ENCODE results near the gene CLUH. TPM values are rescaled to one million over a fixed set of nuclear protein-coding genes. Genes with fewer than 3 reads are reported as not detected.

The CLUH gene
- total and polyA plus RNA-seq, 3 experiments from 2014 or later = 17.8 to 146 (median 142) TPM

- no peak overlapping the region for H3K4me3 ChIP-seq (ENCODE audit: low read length)
- peaks cover 7 to 9% (median 8%) of the 10 kb centered on the region in 3 donors for H3K4me1 Mint-ChIP-seq
- H3K36me3 ChIP-seq (ENCODE audit: insufficient read depth, low read length) = no peaks in the 10 kb centered on the region
- ChIA-PET CTCF (no interaction called here), POLR2A (no interaction called here)
- H3K36me3 Mint-ChIP-seq = no peaks in the 10 kb centered on the region
- H3K27me3 ChIP-seq (ENCODE audit: insufficient read depth, low read length, poor library complexity, severe bottlenecking) = no peaks in the 10 kb centered on the region
- peaks cover 7% of the 10 kb centered on the region for H3K4me1 ChIP-seq (ENCODE audit: insufficient read depth, low read length)
- no peak overlapping the region for H3K27ac ChIP-seq (ENCODE audit: low read depth, low read length)
- no peaks in the 10 kb centered on the region for H3K27me3 Mint-ChIP-seq
- no peak overlapping the region for H3K27ac Mint-ChIP-seq
- no peaks in the 10 kb centered on the region for H3K9me3 ChIP-seq (ENCODE audit: low read length)
- H3K4me3 Mint-ChIP-seq = no peak overlapping the region
- H3K9me3 Mint-ChIP-seq = no peaks in the 10 kb centered on the region
- DNase-seq = no peak
Observed at GRCh38 chr17:2716649-2717048, 5.1 kb upstream of the CLUH start.

DNA sequence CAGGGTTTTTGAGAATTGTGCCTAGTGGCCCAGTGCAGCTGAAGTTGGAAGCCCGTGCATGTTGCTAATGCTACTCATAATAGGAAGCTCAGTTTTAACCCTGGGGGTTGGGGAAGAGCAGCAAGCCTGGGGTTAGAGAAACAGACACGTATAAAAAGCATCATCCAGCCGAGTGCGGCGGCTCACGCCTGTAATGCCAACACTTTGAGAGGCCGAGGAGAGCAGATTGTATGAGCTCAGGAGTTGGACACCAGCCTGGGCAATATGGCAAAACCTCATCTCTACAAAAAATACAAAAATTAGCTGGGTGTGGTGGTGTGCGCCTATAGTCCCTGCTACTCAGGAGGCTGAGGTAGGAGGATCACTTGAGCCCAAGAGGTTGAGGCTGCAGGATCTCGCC lies 2.3 kb upstream of the CLUH start:
- Mint-ChIP-seq H3K9me3 (no peaks in the 10 kb centered on the region), H3K36me3 (peaks cover 0 to 3% (median 0%) of the 10 kb centered on the region in 3 donors), H3K4me1 (peaks cover 24 to 30% (median 28%) of the 10 kb centered on the region in 3 donors), H3K27ac (peak overlapping the region in 1 of 8 donors; percentile 68), H3K27me3 (no peaks in the 10 kb centered on the region), H3K4me3 (peak overlapping the region in 2 of 7 donors; percentile 46 to 77)
- DNase-seq = no peak
- POLR2A ChIA-PET = no interaction called here
- Histone ChIP-seq H3K4me1 (ENCODE audit: insufficient read depth, low read length) (peaks cover 28% of the 10 kb centered on the region), H3K27me3 (ENCODE audit: insufficient read depth, low read length, poor library complexity, severe bottlenecking) (no peaks in the 10 kb centered on the region), H3K9me3 (ENCODE audit: low read length) (no peaks in the 10 kb centered on the region), H3K27ac (ENCODE audit: low read depth, low read length) (no peak overlapping the region), H3K36me3 (ENCODE audit: insufficient read depth, low read length) (no peaks in the 10 kb centered on the region), H3K4me3 (ENCODE audit: low read length) (no peak overlapping the region)
- CTCF ChIA-PET = interaction anchor here (1.5 kb wide), 1 partner anchor 72 kb away, joined by 3 read pairs; no protein-coding TSS in a partner anchor

GRCh38 chr17:2712300-2713043 lies 908 bp upstream of the CLUH start:
- Histone ChIP-seq H3K36me3 (ENCODE audit: insufficient read depth, low read length) (no peaks in the 10 kb centered on the region), H3K4me3 (ENCODE audit: low read length) (peak overlapping the region; percentile 94), H3K27ac (ENCODE audit: low read depth, low read length) (peak overlapping the region; percentile 64), H3K9me3 (ENCODE audit: low read length) (no peaks in the 10 kb centered on the region), H3K27me3 (ENCODE audit: insufficient read depth, low read length, poor library complexity, severe bottlenecking) (no peaks in the 10 kb centered on the region), H3K4me1 (ENCODE audit: insufficient read depth, low read length) (peaks cover 29% of the 10 kb centered on the region)
- ChIA-PET CTCF (no interaction called here), POLR2A (no interaction called here)
- Mint-ChIP-seq H3K4me3 (peak overlapping the region; percentile 79 to 92 (median 83)), H3K9me3 (no peaks in the 10 kb centered on the region), H3K27me3 (no peaks in the 10 kb centered on the region), H3K4me1 (peaks cover 30 to 38% (median 36%) of the 10 kb centered on the region in 3 donors), H3K36me3 (peaks cover 0 to 3% (median 0%) of the 10 kb centered on the region in 3 donors), H3K27ac (peak overlapping the region in 5 of 8 donors; percentile 47 to 75 (median 68))
- no peak for DNase-seq

DNA sequence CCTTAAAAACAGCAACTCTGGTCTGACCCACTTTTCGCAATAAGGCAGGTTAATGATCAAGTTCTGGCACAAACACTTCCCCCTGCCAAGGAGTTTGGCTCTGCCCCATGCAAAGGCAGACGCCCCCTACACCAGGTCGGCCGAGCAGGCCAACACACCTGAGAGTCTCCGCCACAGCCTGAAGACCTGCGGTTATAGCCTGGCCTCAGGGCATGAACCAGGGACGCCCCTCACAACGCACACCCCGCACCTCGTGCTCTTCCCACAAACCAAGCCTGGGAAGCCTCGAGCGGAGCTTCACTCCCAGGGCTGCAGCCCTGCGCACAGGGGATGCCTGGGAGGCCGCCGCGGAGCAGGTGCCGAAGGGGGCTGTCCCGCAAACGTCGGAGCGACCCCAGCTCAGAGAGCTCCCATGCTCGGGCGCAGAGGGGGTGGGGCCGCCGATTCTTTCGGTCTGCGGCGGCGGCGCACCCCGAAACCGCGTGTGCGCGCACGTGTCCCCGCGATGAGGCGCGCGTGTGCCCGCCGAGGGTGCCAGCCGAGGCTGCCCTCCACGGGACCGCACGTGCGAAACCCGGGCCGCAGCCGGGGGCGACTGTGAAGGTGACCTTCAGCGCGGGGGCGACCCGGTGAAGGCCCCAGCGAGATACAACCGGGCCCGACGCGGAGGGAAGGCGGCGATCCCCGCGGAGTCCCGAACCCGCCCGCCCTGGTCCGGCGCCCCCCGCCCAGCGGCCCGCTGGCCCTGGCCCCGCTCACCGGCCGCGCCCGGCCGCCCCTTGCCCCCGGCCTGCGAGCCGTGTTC lies 559 bp downstream of the CLUH start:
- H3K27me3 Mint-ChIP-seq = no peaks in the 10 kb centered on the region
- Histone ChIP-seq H3K27me3 (ENCODE audit: insufficient read depth, low read length, poor library complexity, severe bottlenecking) (no peaks in the 10 kb centered on the region), H3K36me3 (ENCODE audit: insufficient read depth, low read length) (no peaks in the 10 kb centered on the region), H3K4me1 (ENCODE audit: insufficient read depth, low read length) (peaks cover 29% of the 10 kb centered on the region), H3K9me3 (ENCODE audit: low read length) (no peaks in the 10 kb centered on the region), H3K27ac (ENCODE audit: low read depth, low read length) (peak overlapping the region; percentile 48), H3K4me3 (ENCODE audit: low read length) (peak overlapping the region; percentile 84)
- H3K9me3 Mint-ChIP-seq = no peaks in the 10 kb centered on the region
- H3K4me3 Mint-ChIP-seq = peak overlapping the region; percentile 87 to 95 (median 89)
- peaks cover 36 to 43% (median 36%) of the 10 kb centered on the region in 3 donors for H3K4me1 Mint-ChIP-seq
- CTCF ChIA-PET = interaction anchor here (1.1 kb wide), 1 partner anchor 104 kb away, joined by 3 read pairs; no protein-coding TSS in a partner anchor
- POLR2A ChIA-PET = interaction anchor here (1.1 kb wide), 1 partner anchor 18 kb away, joined by 8 read pairs; no protein-coding TSS in a partner anchor
- peak in 4 of 5 donors; percentile 10 to 39 (median 33) for DNase-seq
- peak overlapping the region in 7 of 8 donors; percentile 78 to 98 (median 88) for H3K27ac Mint-ChIP-seq
- H3K36me3 Mint-ChIP-seq = peaks cover 0 to 3% (median 0%) of the 10 kb centered on the region in 3 donors

- H3K4me3 Mint-ChIP-seq = peak overlapping the region; percentile 87 to 95 (median 89)
- Histone ChIP-seq H3K36me3 (ENCODE audit: insufficient read depth, low read length) (no peaks in the 10 kb centered on the region), H3K27me3 (ENCODE audit: insufficient read depth, low read length, poor library complexity, severe bottlenecking) (no peaks in the 10 kb centered on the region), H3K4me3 (ENCODE audit: low read length) (peak overlapping the region; percentile 84), H3K9me3 (ENCODE audit: low read length) (no peaks in the 10 kb centered on the region), H3K4me1 (ENCODE audit: insufficient read depth, low read length) (peaks cover 29% of the 10 kb centered on the region), H3K27ac (ENCODE audit: low read depth, low read length) (peak overlapping the region; percentile 48)
- peak overlapping the region; percentile 39 to 98 (median 86) for H3K27ac Mint-ChIP-seq
- ChIA-PET POLR2A (interaction anchor here (1.1 kb wide), 1 partner anchor 17 kb away, joined by 8 read pairs; no protein-coding TSS in a partner anchor), CTCF (interaction anchor here (0.7 to 1.1 kb wide), 3 partner anchors 9 to 306 kb away, joined by 3 read pairs; no protein-coding TSS in a partner anchor)
- peaks cover 39 to 48% (median 41%) of the 10 kb centered on the region in 3 donors for H3K4me1 Mint-ChIP-seq
- no peaks in the 10 kb centered on the region for H3K27me3 Mint-ChIP-seq
- DNase-seq = no peak
- H3K9me3 Mint-ChIP-seq = no peaks in the 10 kb centered on the region
- peaks cover 0 to 6% (median 0%) of the 10 kb centered on the region in 3 donors for H3K36me3 Mint-ChIP-seq
Observed at GRCh38 chr17:2710071-2710802, 1.3 kb downstream of the CLUH start.

- H3K27ac Mint-ChIP-seq = peak overlapping the region in 7 of 8 donors; percentile 50 to 92 (median 72)
- H3K36me3 Mint-ChIP-seq = peaks cover 0 to 12% (median 0%) of the 10 kb centered on the region in 3 donors
- H3K27me3 ChIP-seq (ENCODE audit: insufficient read depth, low read length, poor library complexity, severe bottlenecking) = no peaks in the 10 kb centered on the region
- peak overlapping the region; percentile 29 to 95 (median 89) for H3K4me3 Mint-ChIP-seq
- ChIA-PET CTCF (interaction anchor here (0.7 kb wide), 1 partner anchor 305 kb away, joined by 3 read pairs; no protein-coding TSS in a partner anchor), POLR2A (no interaction called here)
- no peaks in the 10 kb centered on the region for H3K27me3 Mint-ChIP-seq
- no peaks in the 10 kb centered on the region for H3K36me3 ChIP-seq (ENCODE audit: insufficient read depth, low read length)
- peaks cover 29% of the 10 kb centered on the region for H3K4me1 ChIP-seq (ENCODE audit: insufficient read depth, low read length)
- H3K9me3 Mint-ChIP-seq = no peaks in the 10 kb centered on the region
- peaks cover 39 to 49% (median 41%) of the 10 kb centered on the region in 3 donors for H3K4me1 Mint-ChIP-seq
- no peaks in the 10 kb centered on the region for H3K9me3 ChIP-seq (ENCODE audit: low read length)
- DNase-seq = no peak
- H3K4me3 ChIP-seq (ENCODE audit: low read length) = no peak overlapping the region
- H3K27ac ChIP-seq (ENCODE audit: low read depth, low read length) = no peak overlapping the region
Observed at GRCh38 chr17:2709183-2709661, 2.3 kb downstream of the CLUH start.

DNA sequence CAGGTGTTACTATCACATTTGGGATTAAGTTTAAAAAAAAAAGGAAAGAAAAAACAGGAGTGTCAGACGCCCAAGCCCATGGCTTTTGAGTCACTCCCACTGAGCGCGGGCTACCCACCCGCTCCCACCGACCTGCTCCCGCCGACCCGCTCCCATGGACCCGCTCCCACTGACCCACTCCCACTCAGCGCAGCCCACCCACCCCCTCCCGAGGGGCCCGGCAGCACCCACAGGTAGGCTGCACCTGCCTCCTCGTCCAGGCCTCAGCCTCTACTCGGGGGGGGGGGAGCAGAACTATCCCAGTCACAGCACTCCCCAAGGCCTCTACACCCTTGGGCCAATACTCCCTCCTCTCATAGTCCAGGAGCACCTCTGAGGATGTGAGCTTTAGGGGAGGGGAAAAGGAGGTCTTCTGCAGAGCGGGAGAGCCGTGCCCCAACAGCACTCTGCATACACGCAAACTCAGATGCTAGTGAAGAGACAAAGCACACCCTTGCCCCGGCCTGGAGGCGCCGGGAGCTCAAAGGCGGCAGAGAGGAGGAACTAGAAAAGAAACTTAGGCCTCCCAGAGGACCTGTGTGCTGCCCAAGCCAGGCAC lies 2.9 kb downstream of the CLUH start:
- no peak overlapping the region for H3K4me3 ChIP-seq (ENCODE audit: low read length)
- H3K9me3 ChIP-seq (ENCODE audit: low read length) = no peaks in the 10 kb centered on the region
- POLR2A ChIA-PET = no interaction called here
- H3K27me3 ChIP-seq (ENCODE audit: insufficient read depth, low read length, poor library complexity, severe bottlenecking) = no peaks in the 10 kb centered on the region
- H3K27me3 Mint-ChIP-seq = no peaks in the 10 kb centered on the region
- H3K4me1 Mint-ChIP-seq = peaks cover 39 to 49% (median 41%) of the 10 kb centered on the region in 3 donors
- no peaks in the 10 kb centered on the region for H3K9me3 Mint-ChIP-seq
- H3K27ac Mint-ChIP-seq = peak overlapping the region in 4 of 8 donors; percentile 55 to 92 (median 74)
- H3K4me3 Mint-ChIP-seq = peak overlapping the region; percentile 29 to 95 (median 54)
- peaks cover 29% of the 10 kb centered on the region for H3K4me1 ChIP-seq (ENCODE audit: insufficient read depth, low read length)
- no peaks in the 10 kb centered on the region for H3K36me3 ChIP-seq (ENCODE audit: insufficient read depth, low read length)
- no peak overlapping the region for H3K27ac ChIP-seq (ENCODE audit: low read depth, low read length)
- CTCF ChIA-PET = no interaction called here
- DNase-seq = no peak
- H3K36me3 Mint-ChIP-seq = peaks cover 0 to 17% (median 0%) of the 10 kb centered on the region in 3 donors

Data from CD8-positive, alpha-beta memory T cell (primary cell).